ENCODE measurements around the gene FAM204A. TPM values are rescaled to one million over a fixed set of nuclear protein-coding genes. Genes with fewer than 3 reads are reported as not detected.

The FAM204A gene
- total and polyA plus RNA-seq, 2 of the 13 experiments (the other 11 are each of a cell fraction or from before 2014, with no cell fraction given): 9.2 to 61.0 TPM

DNA sequence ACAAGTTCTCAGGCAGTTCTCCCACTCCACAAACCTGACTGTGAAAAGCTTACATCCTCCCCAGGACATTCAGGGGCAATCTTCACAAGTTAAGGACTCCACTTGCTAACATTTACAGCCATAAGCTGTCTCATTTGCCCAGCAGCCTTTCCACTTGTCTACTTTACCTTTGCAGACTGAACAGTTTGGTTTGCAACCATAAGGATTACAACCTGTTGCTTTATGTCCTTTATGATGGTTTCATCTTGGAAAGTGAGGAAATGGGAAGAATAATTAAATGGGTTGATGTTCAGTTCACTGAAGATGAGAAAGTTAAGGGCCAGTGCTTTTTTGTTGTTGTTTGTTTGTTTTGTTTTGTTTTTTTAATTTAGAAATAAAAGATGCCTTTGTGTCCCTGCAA, 92.4 kb downstream of the FAM204A start:
- H3K9me3 ChIP-seq (ENCODE audit: low read length): no peaks in the 10 kb centered on the region
- H3K79me2 ChIP-seq (ENCODE audit: insufficient read depth, low read length): no peaks in the 10 kb centered on the region
- no peak for TF ChIP-seq YEATS2 (CRISPR knock-in tag; IDR thresholded peaks at IDR 0.05; ENCODE audit: borderline replicate concordance)
- no peak for TF ChIP-seq BRD4 (CRISPR knock-in tag; IDR thresholded peaks at IDR 0.05)
- no peak for TF ChIP-seq ZNF781 (CRISPR knock-in tag; IDR thresholded peaks at IDR 0.05; ENCODE audit: borderline replicate concordance, not compliant biosample characterization)
- no peak for TF ChIP-seq SMC3 (IDR thresholded peaks at IDR 0.05; ENCODE audit: low read length)
- no peak for TF ChIP-seq SRSF1 (optimal IDR thresholded peaks at IDR 0.05; ENCODE audit: low read depth, low read length)
- no peak for TF ChIP-seq HOXD1 (CRISPR knock-in tag; IDR thresholded peaks at IDR 0.05)
- TF ChIP-seq ZNF652 (CRISPR knock-in tag; IDR thresholded peaks at IDR 0.05; ENCODE audit: borderline replicate concordance, low read depth): no peak
- TF ChIP-seq ELF3 (CRISPR knock-in tag; IDR thresholded peaks at IDR 0.05): no peak
- TF ChIP-seq, protein P1, sequence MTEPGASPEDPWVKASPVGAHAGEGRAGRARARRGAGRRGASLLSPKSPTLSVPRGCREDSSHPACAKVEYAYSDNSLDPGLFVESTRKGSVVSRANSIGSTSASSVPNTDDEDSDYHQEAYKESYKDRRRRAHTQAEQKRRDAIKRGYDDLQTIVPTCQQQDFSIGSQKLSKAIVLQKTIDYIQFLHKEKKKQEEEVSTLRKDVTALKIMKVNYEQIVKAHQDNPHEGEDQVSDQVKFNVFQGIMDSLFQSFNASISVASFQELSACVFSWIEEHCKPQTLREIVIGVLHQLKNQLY (CRISPR knock-in tag; IDR thresholded peaks at IDR 0.05): no peak
- TF ChIP-seq, protein P2, sequence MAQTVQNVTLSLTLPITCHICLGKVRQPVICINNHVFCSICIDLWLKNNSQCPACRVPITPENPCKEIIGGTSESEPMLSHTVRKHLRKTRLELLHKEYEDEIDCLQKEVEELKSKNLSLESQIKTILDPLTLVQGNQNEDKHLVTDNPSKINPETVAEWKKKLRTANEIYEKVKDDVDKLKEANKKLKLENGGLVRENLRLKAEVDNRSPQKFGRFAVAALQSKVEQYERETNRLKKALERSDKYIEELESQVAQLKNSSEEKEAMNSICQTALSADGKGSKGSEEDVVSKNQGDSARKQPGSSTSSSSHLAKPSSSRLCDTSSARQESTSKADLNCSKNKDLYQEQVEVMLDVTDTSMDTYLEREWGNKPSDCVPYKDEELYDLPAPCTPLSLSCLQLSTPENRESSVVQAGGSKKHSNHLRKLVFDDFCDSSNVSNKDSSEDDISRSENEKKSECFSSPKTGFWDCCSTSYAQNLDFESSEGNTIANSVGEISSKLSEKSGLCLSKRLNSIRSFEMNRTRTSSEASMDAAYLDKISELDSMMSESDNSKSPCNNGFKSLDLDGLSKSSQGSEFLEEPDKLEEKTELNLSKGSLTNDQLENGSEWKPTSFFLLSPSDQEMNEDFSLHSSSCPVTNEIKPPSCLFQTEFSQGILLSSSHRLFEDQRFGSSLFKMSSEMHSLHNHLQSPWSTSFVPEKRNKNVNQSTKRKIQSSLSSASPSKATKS (CRISPR knock-in tag; IDR thresholded peaks at IDR 0.05): no peak
- no peak for TF ChIP-seq SMARCE1 (IDR thresholded peaks at IDR 0.05; ENCODE audit: borderline replicate concordance)
- no peak for TF ChIP-seq MZF1 (CRISPR knock-in tag; IDR thresholded peaks at IDR 0.05; ENCODE audit: borderline replicate concordance)
- TF ChIP-seq, protein P3, sequence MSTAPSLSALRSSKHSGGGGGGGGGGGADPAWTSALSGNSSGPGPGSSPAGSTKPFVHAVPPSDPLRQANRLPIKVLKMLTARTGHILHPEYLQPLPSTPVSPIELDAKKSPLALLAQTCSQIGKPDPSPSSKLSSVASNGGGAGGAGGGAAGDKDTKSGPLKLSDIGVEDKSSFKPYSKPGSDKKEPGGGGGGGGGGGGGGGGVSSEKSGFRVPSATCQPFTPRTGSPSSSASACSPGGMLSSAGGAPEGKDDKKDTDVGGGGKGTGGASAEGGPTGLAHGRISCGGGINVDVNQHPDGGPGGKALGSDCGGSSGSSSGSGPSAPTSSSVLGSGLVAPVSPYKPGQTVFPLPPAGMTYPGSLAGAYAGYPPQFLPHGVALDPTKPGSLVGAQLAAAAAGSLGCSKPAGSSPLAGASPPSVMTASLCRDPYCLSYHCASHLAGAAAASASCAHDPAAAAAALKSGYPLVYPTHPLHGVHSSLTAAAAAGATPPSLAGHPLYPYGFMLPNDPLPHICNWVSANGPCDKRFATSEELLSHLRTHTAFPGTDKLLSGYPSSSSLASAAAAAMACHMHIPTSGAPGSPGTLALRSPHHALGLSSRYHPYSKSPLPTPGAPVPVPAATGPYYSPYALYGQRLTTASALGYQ (CRISPR knock-in tag; IDR thresholded peaks at IDR 0.05): no peak
- TF ChIP-seq, protein P4, sequence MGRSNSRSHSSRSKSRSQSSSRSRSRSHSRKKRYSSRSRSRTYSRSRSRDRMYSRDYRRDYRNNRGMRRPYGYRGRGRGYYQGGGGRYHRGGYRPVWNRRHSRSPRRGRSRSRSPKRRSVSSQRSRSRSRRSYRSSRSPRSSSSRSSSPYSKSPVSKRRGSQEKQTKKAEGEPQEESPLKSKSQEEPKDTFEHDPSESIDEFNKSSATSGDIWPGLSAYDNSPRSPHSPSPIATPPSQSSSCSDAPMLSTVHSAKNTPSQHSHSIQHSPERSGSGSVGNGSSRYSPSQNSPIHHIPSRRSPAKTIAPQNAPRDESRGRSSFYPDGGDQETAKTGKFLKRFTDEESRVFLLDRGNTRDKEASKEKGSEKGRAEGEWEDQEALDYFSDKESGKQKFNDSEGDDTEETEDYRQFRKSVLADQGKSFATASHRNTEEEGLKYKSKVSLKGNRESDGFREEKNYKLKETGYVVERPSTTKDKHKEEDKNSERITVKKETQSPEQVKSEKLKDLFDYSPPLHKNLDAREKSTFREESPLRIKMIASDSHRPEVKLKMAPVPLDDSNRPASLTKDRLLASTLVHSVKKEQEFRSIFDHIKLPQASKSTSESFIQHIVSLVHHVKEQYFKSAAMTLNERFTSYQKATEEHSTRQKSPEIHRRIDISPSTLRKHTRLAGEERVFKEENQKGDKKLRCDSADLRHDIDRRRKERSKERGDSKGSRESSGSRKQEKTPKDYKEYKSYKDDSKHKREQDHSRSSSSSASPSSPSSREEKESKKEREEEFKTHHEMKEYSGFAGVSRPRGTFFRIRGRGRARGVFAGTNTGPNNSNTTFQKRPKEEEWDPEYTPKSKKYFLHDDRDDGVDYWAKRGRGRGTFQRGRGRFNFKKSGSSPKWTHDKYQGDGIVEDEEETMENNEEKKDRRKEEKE (IDR thresholded peaks at IDR 0.05): no peak
- no peak for TF ChIP-seq ZNF570 (CRISPR knock-in tag; IDR thresholded peaks at IDR 0.05; ENCODE audit: borderline replicate concordance)
- H3K9ac ChIP-seq (ENCODE audit: insufficient read depth, low read depth, low read length): no peak overlapping the region
- ATAC-seq (no peak), DNase-seq (ENCODE audit: low spot score) (no peak), FAIRE-seq (no peak)
- no peaks in the 10 kb centered on the region for H3K4me1 ChIP-seq (ENCODE audit: insufficient read depth, low read length)
- no peak overlapping the region for H3K4me3 ChIP-seq (replicated peaks in 1 of 3; ENCODE audit: insufficient read depth in 1 of 3, low read depth in 2 of 3, low read length in 3 of 3)
- H4K20me1 ChIP-seq (ENCODE audit: insufficient read depth, low read length): no peaks in the 10 kb centered on the region
- no peak overlapping the region for H3K4me2 ChIP-seq (ENCODE audit: low read depth, low read length)
- H3K36me3 ChIP-seq (replicated peaks in 1 of 2; ENCODE audit: control insufficient read depth in 1 of 2, insufficient read depth in 2 of 2, low read length in 2 of 2): no peaks in the 10 kb centered on the region
- in situ Hi-C loops (cut with HindIII; ENCODE audit: extremely low pct_ligation_motif_present, low pct_unique_long_range_greater_than_20kb) (no loop called here), intact Hi-C loops (cut with micrococcal nuclease; ENCODE audit: unreplicated experiment) (loop anchor here (10.0 kb wide), 1 partner anchor 175 kb away; no protein-coding TSS in a partner anchor)
- CTCF ChIA-PET (ENCODE audit: low intra/inter-chr PET ratio, low total read pairs): no interaction called here
- H3K27ac ChIP-seq (ENCODE audit: extremely low read length, insufficient read depth, low read length): no peak overlapping the region
- H2AFZ ChIP-seq (ENCODE audit: low read length): no peak overlapping the region
- POLR2A ChIA-PET: no interaction called here
- H3K27me3 ChIP-seq (ENCODE audit: control insufficient read depth in 1 of 2, insufficient read depth in 2 of 2, low read length in 2 of 2): peaks cover 2 to 51% of the 10 kb centered on the region in 2 experiments; a peak in 3 of 5 replicates
- no TSS peak for BruUV-seq (replicated peaks)
